GM18868 (cell line): ENCODE measurements around the gene CACNG3.

Experiments used
- ATAC-seq: cut with Tn5 transposase; IDR thresholded peaks from one replicate; pipeline ENCODE4 v1.9.1; 2021; ENCODE audit warnings: mild to moderate bottlenecking, moderate library complexity; ENCODE audit not compliant: unreplicated experiment

CACNG3 gene

GRCh38 chr16:24381470-24382118, 125.5 kb downstream of the CACNG3 start:
- no peak for ATAC-seq

GRCh38 chr16:24382762-24383407, 126.8 kb downstream of the CACNG3 start:
- no peak for ATAC-seq

GRCh38 chr16:24394341-24394740, 138.2 kb downstream of the CACNG3 start:
- ATAC-seq = no peak

DNA sequence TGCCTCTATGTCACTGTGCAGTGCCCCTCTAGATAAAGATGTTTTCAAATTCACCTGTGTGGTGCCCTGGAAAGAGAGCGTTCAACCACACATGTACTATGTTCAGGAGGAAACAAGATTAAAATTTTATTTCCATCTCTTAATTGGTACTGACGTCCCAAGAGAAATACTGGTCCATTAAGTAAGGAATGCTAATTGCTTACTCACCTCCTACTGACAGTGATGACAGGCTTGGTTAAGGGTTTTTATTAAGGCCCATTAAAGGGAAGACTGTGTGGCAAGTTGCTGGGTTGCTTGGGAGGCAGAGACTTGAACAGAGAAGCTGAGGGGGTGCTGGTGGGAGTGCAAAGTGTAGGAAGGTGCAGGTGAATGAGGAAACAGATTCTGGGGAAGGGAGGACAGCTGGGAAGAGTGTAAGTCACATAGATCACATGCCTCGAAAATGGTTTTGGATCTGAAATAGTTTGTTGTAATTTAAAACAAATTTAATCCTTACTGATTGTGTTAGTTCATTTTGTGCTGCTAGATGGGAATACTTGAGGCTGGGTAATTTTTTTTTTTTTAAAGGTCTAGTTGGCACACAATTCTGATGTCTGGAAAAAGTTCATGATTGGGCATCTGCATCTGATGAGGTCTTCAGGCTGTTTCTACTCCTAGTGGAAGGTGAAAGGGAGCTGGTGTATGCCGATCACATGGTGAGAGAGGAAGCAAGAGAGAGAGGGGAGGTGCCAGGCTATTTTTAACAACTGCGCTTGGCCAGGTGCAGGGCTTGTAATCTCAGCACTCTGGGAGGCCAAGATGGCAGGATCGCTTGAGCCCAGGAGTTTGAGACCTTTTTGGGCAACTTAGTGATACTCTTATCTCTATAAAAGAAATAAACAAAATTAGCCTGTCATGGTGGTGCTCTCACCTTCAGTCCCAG, 140.5 kb downstream of the CACNG3 start:
- no peak for ATAC-seq

GRCh38 chr16:24409045-24409444, 152.9 kb downstream of the CACNG3 start:
- ATAC-seq = no peak
